ENCODE data around the gene LIN37.

The LIN37 gene

DNA sequence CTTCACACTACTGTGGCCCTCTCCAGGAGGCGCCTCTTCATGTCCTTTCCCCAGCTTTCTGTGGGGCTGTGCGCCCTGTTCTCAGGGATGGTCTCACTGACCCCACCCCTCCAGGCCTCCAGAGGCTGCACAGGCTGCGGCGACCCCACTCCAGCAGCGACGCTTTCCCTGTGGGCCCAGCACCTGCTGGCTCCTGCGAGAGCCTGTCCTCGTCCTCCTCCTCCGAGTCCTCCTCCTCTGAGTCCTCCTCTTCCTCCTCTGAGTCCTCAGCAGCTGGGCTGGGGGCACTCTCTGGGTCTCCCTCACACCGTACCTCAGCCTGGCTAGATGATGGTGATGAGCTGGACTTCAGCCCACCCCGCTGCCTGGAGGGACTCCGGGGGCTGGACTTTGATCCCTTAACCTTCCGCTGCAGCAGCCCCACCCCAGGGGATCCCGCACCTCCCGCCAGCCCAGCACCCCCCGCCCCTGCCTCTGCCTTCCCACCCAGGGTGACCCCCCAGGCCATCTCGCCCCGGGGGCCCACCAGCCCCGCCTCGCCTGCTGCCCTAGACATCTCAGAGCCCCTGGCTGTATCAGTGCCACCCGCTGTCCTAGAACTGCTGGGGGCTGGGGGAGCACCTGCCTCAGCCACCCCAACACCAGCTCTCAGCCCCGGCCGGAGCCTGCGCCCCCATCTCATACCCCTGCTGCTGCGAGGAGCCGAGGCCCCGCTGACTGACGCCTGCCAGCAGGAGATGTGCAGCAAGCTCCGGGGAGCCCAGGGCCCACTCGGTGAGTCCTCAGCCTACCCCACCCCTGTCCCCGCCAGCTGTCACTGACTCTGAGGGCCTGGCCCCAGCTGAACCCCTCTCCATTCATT is 38.2 kb downstream of the LIN37 start:
- H2AFZ ChIP-seq (ENCODE audit: low read depth) = no peak overlapping the region
- no peak overlapping the region for H3K4me3 ChIP-seq (IDR thresholded peaks at IDR 0.05; ENCODE audit: insufficient read depth, low read depth, low read length)
- H3K79me2 ChIP-seq (ENCODE audit: insufficient read depth, low read depth) = no peaks in the 10 kb centered on the region
- H4K20me1 ChIP-seq (ENCODE audit: insufficient read depth) = no peaks in the 10 kb centered on the region
- H3K27ac ChIP-seq = no peak overlapping the region
- no peaks in the 10 kb centered on the region for H3K4me1 ChIP-seq (ENCODE audit: low read depth, poor library complexity, severe bottlenecking)
- no peak overlapping the region for H3K9ac ChIP-seq
- H3K4me2 ChIP-seq = no peak overlapping the region
- H3K27me3 ChIP-seq (ENCODE audit: insufficient read depth, low read depth) = no peaks in the 10 kb centered on the region
- TF ChIP-seq, protein P1, sequence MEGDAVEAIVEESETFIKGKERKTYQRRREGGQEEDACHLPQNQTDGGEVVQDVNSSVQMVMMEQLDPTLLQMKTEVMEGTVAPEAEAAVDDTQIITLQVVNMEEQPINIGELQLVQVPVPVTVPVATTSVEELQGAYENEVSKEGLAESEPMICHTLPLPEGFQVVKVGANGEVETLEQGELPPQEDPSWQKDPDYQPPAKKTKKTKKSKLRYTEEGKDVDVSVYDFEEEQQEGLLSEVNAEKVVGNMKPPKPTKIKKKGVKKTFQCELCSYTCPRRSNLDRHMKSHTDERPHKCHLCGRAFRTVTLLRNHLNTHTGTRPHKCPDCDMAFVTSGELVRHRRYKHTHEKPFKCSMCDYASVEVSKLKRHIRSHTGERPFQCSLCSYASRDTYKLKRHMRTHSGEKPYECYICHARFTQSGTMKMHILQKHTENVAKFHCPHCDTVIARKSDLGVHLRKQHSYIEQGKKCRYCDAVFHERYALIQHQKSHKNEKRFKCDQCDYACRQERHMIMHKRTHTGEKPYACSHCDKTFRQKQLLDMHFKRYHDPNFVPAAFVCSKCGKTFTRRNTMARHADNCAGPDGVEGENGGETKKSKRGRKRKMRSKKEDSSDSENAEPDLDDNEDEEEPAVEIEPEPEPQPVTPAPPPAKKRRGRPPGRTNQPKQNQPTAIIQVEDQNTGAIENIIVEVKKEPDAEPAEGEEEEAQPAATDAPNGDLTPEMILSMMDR (conservative IDR thresholded peaks at IDR 0.05; ENCODE audit: low read depth, low read length) = no peak
- no peaks in the 10 kb centered on the region for H3K36me3 ChIP-seq (ENCODE audit: insufficient read depth)

DNA sequence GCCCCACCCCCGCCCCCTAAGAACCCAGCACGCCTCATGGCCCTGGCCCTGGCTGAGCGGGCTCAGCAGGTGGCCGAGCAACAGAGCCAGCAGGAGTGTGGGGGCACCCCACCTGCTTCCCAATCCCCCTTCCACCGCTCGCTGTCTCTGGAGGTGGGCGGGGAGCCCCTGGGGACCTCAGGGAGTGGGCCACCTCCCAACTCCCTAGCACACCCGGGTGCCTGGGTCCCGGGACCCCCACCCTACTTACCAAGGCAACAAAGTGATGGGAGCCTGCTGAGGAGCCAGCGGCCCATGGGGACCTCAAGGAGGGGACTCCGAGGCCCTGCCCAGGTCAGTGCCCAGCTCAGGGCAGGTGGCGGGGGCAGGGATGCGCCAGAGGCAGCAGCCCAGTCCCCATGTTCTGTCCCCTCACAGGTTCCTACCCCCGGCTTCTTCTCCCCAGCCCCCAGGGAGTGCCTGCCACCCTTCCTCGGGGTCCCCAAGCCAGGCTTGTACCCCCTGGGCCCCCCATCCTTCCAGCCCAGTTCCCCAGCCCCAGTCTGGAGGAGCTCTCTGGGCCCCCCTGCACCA is 38.9 kb downstream of the LIN37 start:
- Histone ChIP-seq H3K4me1 (ENCODE audit: low read depth, poor library complexity, severe bottlenecking) (no peaks in the 10 kb centered on the region), H3K4me3 (IDR thresholded peaks at IDR 0.05; ENCODE audit: insufficient read depth, low read depth, low read length) (no peak overlapping the region), H3K9ac (no peak overlapping the region), H3K36me3 (ENCODE audit: insufficient read depth) (no peaks in the 10 kb centered on the region), H3K79me2 (ENCODE audit: insufficient read depth, low read depth) (no peaks in the 10 kb centered on the region), H3K27me3 (ENCODE audit: insufficient read depth, low read depth) (no peaks in the 10 kb centered on the region), H3K27ac (no peak overlapping the region), H4K20me1 (ENCODE audit: insufficient read depth) (no peaks in the 10 kb centered on the region), H2AFZ (ENCODE audit: low read depth) (no peak overlapping the region), H3K4me2 (no peak overlapping the region)
- TF ChIP-seq, protein P1 (conservative IDR thresholded peaks at IDR 0.05; ENCODE audit: low read depth, low read length) = no peak

DNA sequence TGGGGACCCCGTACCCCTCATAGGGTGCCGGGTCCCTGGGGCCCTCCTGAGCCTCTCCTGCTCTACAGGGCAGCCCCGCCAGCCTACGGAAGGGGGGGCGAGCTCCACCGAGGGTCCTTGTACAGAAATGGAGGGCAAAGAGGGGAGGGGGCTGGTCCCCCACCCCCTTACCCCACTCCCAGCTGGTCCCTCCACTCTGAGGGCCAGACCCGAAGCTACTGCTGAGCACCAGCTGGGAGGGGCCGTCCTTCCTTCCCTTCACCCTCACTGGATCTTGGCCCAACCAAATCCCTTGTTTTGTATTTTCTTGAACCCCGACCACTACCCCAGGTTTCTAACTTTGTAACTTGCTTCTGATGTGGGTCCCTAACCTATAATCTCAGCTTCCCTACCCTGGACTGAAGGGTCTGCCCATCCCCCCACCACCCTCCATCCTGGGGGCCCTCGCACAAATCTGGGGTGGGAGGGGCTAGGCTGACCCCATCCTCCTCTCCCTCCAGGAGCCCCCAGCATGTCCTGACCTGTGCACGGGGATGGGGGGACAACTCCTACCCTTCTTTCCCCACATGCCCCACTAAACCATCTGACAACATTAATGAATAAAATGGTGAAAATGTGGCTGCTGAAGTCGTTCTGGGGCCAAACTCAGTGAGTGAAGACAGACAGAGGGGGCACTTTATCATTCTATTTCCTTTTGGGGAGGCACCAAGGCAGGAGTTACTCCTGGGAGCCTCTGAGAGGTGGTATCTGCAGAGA is 40.0 kb downstream of the LIN37 start:
- Histone ChIP-seq H3K79me2 (ENCODE audit: insufficient read depth, low read depth) (no peaks in the 10 kb centered on the region), H3K4me1 (ENCODE audit: low read depth, poor library complexity, severe bottlenecking) (no peaks in the 10 kb centered on the region), H3K4me3 (IDR thresholded peaks at IDR 0.05; ENCODE audit: insufficient read depth, low read depth, low read length) (no peak overlapping the region), H4K20me1 (ENCODE audit: insufficient read depth) (no peaks in the 10 kb centered on the region), H3K27ac (no peak overlapping the region), H2AFZ (ENCODE audit: low read depth) (no peak overlapping the region), H3K9ac (no peak overlapping the region), H3K27me3 (ENCODE audit: insufficient read depth, low read depth) (no peaks in the 10 kb centered on the region; the same call in 1 of the 2 replicates), H3K36me3 (ENCODE audit: insufficient read depth) (no peaks in the 10 kb centered on the region), H3K4me2 (no peak overlapping the region)
- TF ChIP-seq, protein P1 (conservative IDR thresholded peaks at IDR 0.05; ENCODE audit: low read depth, low read length) = no peak

DNA sequence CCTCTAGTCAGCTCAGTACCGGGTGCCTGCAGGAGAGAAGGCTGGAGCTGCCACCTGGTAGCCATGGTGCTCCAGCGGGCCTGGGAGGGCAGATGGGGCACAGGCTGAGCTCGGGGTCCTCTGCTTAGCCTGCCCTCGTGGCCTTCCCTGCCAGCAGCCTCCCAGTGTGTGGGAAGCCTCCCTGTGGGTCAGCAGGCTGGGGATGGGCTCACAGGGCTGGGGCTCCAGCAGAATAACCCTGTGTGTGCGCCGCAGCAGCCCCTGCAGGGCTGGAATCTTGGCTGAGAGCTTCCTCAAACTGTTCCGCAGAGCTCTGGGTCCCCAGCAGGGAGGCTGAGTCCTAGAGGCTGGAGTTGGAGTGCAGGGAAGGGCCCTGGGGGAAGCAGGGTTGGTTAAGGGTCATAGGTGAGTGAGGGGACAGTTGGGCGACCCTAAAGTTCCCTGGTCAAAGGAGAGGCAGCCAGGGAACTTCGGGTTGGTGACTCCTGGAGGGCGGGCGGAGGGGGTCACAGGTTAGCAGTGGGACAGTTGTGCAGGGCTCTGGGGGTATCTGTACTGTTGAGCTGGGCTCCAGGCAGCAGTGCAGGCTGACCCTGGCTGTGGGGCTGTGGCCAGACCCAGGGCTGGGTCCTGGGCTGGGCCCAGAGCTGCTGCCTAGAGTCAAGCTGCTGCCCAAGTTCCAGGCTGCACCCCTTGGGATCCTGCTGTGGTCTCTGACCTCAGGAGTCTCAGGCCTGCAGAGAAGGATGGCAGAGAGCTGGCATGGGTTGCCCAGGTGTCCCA is 41.0 kb downstream of the LIN37 start:
- TF ChIP-seq, protein P1 (conservative IDR thresholded peaks at IDR 0.05; ENCODE audit: low read depth, low read length) = no peak
- Histone ChIP-seq H3K27ac (no peak overlapping the region), H3K79me2 (ENCODE audit: insufficient read depth, low read depth) (no peaks in the 10 kb centered on the region), H3K27me3 (ENCODE audit: insufficient read depth, low read depth) (peaks cover 4% of the 10 kb centered on the region; the same call in 1 of the 2 replicates), H3K4me3 (IDR thresholded peaks at IDR 0.05; ENCODE audit: insufficient read depth, low read depth, low read length) (no peak overlapping the region), H3K36me3 (ENCODE audit: insufficient read depth) (no peaks in the 10 kb centered on the region), H2AFZ (ENCODE audit: low read depth) (no peak overlapping the region), H3K4me2 (no peak overlapping the region), H3K4me1 (ENCODE audit: low read depth, poor library complexity, severe bottlenecking) (no peaks in the 10 kb centered on the region), H3K9ac (no peak overlapping the region), H4K20me1 (ENCODE audit: insufficient read depth) (no peaks in the 10 kb centered on the region)

Data from KMS-11 (cell line).